Rectal smooth muscle tissue (tissue), 1 donor: Measurements from ENCODE around the gene CAMK1G.

Experiments used
- H3K27ac ChIP-seq: one replicate; pipeline ENCODE4 v1.7.0; 2013; ENCODE audit warnings: low read depth, low read length, inconsistent platforms
- H3K27me3 ChIP-seq: one replicate; pipeline ENCODE4 v1.7.0; 2013; ENCODE audit warnings: low read length; ENCODE audit not compliant: control insufficient read depth, insufficient read depth
- H3K36me3 ChIP-seq: one replicate; pipeline ENCODE4 v1.7.0; 2013; ENCODE audit warnings: low read length; ENCODE audit not compliant: control insufficient read depth, insufficient read depth
- H3K4me1 ChIP-seq: one replicate; pipeline ENCODE4 v1.7.0; 2013; ENCODE audit warnings: low read length; ENCODE audit not compliant: control insufficient read depth, insufficient read depth
- H3K4me3 ChIP-seq: one replicate; pipeline ENCODE4 v1.7.0; 2013; ENCODE audit warnings: low read length
- H3K9ac ChIP-seq: one replicate; pipeline ENCODE4 v1.7.0; 2013; ENCODE audit warnings: low read length

CAMK1G gene

DNA sequence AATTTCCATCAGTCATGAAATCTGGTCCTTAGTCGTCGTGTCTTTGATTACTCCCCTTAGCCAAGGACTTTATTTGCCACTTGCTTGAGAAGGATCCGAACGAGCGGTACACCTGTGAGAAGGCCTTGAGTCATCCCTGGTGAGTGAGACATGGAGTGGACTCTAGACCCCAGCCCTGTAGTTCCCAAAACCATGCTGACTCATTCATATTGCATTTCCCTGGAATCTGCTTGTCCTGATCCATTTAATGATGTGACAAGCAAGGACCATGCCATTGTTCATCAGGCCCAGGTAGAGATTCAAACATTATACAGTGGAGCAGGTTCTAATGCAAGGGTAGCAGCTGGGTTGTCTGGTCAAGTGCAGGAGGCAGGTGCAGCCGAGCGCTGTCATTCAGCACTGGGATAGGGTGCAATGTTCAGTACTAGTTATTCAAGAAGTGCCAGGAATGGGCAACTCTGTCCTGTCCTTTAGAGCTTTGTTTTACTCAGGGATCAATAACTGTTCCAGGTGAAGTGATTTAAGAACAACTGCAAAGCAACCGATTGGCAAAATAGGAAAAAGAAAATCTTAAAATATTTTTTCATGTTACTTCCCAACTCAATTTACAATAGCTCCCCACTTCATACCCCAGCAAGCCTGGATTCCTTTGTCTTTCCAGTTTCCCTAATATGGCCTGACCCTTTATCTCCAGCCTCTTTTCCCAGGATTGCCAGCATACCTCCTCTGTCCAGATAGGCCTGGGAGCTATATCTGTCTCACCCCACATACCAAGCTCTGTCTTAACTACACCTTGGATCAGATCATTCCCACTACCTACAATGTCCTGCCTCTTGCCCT, 26.5 kb downstream of the CAMK1G start:
- no peak overlapping the region for H3K9ac ChIP-seq
- no peaks in the 10 kb centered on the region for H3K4me1 ChIP-seq
- no peak overlapping the region for H3K27ac ChIP-seq
- no peaks in the 10 kb centered on the region for H3K36me3 ChIP-seq
- H3K27me3 ChIP-seq, result no peaks in the 10 kb centered on the region
- H3K4me3 ChIP-seq, result no peak overlapping the region

DNA sequence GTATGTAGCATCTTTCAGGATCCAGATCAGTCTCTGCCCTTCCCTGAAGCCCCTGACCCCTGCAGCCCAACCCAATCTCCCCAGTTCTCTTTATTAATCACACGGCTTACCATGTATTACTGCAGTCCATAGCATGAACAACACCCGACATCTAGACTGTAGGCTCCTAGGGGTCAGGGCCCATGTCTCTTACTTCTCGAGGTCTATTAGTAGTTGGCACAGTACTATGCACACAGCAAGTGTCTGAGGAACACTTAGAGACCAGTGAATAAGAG, 27.1 kb downstream of the CAMK1G start:
- H3K9ac ChIP-seq, result no peak overlapping the region
- no peaks in the 10 kb centered on the region for H3K27me3 ChIP-seq
- no peaks in the 10 kb centered on the region for H3K36me3 ChIP-seq
- no peaks in the 10 kb centered on the region for H3K4me1 ChIP-seq
- H3K4me3 ChIP-seq, result no peak overlapping the region
- H3K27ac ChIP-seq, result no peak overlapping the region

DNA sequence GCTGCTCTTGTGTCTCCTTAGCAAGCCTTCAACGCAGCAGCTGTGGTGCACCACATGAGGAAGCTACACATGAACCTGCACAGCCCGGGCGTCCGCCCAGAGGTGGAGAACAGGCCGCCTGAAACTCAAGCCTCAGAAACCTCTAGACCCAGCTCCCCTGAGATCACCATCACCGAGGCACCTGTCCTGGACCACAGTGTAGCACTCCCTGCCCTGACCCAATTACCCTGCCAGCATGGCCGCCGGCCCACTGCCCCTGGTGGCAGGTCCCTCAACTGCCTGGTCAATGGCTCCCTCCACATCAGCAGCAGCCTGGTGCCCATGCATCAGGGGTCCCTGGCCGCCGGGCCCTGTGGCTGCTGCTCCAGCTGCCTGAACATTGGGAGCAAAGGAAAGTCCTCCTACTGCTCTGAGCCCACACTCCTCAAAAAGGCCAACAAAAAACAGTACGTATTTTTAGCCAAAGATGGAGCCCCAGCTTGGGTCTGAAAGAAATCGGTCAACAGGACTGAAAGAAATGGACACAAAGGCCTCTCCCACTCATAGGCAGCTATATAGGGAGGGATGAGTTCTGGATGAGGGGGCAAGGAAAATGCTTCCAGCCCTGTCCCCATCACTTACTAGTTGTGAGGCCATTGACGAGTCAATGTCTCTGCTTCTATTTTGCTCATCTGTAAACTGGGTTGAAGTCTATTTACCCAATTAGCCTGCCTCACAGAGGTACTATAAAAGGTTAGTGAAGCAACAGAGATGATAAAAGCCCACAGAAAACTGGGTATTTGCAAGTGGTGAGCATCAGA, 28.5 kb downstream of the CAMK1G start:
- Histone ChIP-seq H3K4me1 (no peaks in the 10 kb centered on the region), H3K4me3 (no peak overlapping the region), H3K9ac (no peak overlapping the region), H3K27ac (no peak overlapping the region), H3K27me3 (no peaks in the 10 kb centered on the region), H3K36me3 (no peaks in the 10 kb centered on the region)

DNA sequence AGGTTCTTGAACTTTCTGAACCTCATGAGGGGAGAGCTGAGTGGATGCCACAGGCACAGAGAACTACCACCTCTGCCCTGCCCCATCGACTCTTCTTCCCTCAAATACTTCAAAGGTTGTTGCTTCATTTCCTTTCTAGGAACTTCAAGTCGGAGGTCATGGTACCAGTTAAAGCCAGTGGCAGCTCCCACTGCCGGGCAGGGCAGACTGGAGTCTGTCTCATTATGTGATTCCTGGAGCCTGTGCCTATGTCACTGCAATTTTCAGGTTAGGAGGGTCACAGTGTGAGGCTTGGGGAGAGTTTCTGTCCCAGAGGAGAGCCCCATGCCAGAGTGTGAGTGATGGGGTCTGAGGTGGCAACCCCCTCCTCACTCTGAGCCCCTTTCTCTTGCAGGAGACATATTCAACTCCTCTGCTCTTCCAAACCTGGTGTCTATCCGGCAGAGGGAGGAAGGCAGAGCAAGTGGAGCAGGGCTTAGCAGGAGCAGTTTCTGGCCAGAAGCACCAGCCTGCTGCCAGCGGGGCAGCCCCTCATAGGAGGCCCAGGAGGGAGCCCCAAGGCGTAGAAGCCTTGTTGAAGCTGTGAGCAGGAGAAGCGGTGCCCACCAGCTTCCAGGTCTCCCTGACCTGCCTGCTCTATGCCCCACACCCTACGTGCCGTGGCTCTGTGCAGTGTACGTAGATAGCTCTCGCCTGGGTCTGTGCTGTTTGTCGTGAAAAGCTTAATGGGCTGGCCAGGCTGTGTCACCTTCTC, 29.3 kb downstream of the CAMK1G start:
- Histone ChIP-seq H3K4me1 (no peaks in the 10 kb centered on the region), H3K27me3 (no peaks in the 10 kb centered on the region), H3K36me3 (no peaks in the 10 kb centered on the region), H3K27ac (no peak overlapping the region), H3K4me3 (no peak overlapping the region), H3K9ac (no peak overlapping the region)

DNA sequence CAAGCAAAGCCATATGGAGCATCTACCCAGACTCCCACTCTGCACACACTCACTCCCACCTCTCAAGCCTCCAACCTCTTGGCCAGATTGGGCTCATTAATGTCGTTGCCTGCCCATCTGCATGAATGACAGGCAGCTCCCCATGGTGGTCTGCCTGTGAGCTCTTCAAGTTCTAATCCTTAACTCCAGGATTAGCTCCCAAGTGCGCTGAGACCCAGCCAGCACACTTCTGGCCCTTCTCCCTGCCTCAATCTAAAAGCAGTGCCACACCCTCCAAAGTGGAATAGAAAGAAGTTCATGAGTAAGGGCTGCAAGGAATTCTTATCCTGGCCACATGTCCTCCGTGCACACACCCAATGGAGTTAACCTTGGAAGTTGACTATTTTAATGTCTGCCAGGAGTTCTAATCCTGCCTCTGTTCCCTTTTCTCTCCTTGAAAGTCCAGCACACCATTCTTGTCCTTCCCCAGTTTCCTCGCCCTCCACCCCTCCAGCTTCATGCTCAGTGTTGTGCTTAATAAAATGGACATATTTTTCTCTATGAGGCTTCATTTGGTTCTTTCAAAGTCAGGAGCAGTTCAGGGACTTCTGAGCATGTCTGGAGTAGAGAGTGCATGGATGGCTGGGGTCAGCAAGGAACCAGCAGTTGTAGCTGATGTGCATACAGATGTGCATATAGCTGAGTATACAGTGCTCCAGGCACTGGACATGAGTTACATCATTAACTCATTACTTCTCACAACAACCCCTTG, 30.1 kb downstream of the CAMK1G start:
- no peaks in the 10 kb centered on the region for H3K36me3 ChIP-seq
- H3K9ac ChIP-seq, result no peak overlapping the region
- H3K4me1 ChIP-seq, result no peaks in the 10 kb centered on the region
- H3K27ac ChIP-seq, result no peak overlapping the region
- H3K27me3 ChIP-seq, result no peaks in the 10 kb centered on the region
- H3K4me3 ChIP-seq, result no peak overlapping the region

DNA sequence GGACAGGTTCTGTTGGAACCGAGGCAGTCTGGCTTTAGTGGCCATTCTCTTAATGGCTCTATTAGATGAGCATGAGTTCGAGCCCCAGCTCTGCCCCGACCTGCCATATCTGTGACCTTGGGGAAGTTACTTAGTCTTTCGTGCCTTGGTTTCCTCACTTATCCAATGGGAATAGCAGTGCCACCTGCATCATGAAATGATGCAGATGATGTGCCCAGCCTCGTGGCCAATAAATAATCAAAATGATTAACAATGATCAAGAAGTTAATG, 30.6 kb downstream of the CAMK1G start:
- no peak overlapping the region for H3K9ac ChIP-seq
- H3K36me3 ChIP-seq, result no peaks in the 10 kb centered on the region
- no peaks in the 10 kb centered on the region for H3K27me3 ChIP-seq
- H3K27ac ChIP-seq, result no peak overlapping the region
- no peaks in the 10 kb centered on the region for H3K4me1 ChIP-seq
- H3K4me3 ChIP-seq, result no peak overlapping the region

DNA sequence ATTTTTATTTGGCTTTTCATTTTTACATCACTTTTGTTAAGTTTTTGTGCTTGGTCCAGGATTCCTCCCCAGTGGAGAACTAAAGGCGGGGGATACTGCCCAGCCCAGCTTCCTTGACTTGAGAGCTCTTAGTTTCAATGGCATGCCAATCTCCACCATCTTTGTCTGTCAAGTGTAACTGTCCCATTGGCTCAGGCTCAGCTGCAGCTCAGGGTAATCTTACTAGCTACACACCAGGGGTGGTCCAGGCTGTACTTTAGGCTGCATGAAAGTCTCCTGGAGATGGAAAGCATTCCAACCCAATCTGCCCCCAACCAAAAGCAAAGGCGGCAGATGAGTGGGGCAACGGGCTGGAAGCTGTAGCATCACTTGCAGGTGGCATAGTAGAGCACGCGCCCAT, 31.4 kb downstream of the CAMK1G start:
- H3K27ac ChIP-seq, result no peak overlapping the region
- no peaks in the 10 kb centered on the region for H3K4me1 ChIP-seq
- no peak overlapping the region for H3K4me3 ChIP-seq
- no peaks in the 10 kb centered on the region for H3K36me3 ChIP-seq
- no peak overlapping the region for H3K9ac ChIP-seq
- no peaks in the 10 kb centered on the region for H3K27me3 ChIP-seq

DNA sequence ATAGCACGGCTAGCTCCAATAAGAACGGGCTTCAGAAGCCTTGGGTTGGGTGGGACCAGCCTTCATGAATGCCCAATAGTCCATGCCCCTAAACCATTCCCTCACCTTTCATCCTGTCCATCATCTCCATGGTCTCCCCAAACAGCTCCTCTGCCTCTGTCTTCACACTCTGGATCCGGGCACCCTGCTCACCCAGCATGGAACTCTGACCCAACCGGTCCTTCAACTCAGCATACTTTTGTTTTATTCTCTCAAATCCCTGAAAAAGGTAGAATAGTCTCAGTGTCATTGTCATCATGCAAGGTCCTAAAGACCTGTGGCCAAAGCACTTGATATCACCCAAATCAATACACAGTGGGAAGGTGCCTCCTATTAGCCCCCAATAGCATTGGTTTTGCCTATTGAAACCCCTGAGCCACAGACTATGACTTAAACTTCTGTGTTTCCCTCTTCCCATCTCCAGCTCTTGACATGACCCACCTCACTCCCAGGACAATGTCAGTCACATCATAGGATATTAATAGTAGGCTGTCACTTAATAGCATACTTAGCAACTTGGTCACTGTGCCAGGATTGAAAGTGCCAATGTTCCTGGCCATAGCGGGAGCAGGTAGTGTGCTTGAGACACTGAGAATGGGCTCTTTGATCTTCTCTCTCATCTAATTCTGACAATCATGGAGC, 33.0 kb downstream of the CAMK1G start:
- Histone ChIP-seq H3K9ac (no peak overlapping the region), H3K27me3 (no peaks in the 10 kb centered on the region), H3K36me3 (no peaks in the 10 kb centered on the region), H3K27ac (no peak overlapping the region), H3K4me3 (no peak overlapping the region), H3K4me1 (no peaks in the 10 kb centered on the region)

DNA sequence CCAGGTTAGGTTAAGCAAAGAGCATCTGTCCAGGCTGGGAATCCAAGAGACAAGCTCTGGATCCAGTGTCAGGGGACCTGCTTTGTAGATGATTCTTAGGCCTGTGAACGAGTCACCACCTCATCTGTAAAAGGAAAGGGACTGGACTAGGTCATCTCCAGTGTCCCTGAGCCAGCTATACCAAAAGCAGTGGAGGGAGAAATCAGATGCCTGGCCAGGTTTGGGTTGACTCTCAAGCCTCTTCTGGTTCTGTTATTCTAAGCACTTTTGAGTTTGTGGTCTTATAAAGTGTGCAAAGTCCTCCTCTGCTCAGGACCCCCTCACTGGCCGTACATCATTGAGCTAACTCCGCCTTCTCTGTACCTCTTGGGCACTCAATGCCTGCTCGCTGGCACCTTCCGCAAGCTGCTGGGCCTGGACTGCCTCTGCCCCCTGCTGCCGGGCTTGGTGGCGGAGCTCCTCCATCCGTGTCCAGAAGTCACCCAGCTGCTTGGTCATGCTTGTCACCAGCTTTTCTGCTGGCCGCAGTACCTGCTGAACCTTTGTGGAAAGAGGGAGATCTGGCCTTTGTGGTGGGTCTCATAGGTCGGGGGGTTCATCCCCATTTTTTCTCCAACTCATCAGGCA, 33.6 kb downstream of the CAMK1G start:
- no peaks in the 10 kb centered on the region for H3K4me1 ChIP-seq
- H3K27me3 ChIP-seq, result no peaks in the 10 kb centered on the region
- H3K36me3 ChIP-seq, result no peaks in the 10 kb centered on the region
- no peak overlapping the region for H3K4me3 ChIP-seq
- no peak overlapping the region for H3K27ac ChIP-seq
- no peak overlapping the region for H3K9ac ChIP-seq

DNA sequence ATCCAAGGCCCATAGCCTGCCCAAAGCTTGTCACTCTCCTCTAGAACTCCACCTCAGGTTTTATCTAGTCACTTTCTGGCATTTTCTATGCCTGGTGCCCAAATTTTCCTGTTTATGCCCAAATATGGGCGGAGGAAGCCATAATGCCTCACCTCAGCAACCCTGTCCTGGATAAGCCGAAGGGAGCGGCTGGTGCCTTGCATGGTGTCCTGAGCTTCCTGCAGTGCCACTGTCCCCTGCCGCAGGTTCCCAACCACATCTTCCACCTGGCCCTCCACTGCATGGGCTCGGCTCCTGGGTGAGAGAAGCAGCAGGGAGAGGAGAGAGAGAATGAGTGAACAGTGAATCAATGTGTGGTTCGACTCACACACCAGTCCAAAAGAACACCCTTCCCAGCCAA, 34.2 kb downstream of the CAMK1G start:
- Histone ChIP-seq H3K36me3 (no peaks in the 10 kb centered on the region), H3K4me1 (no peaks in the 10 kb centered on the region), H3K27me3 (no peaks in the 10 kb centered on the region), H3K4me3 (no peak overlapping the region), H3K9ac (no peak overlapping the region), H3K27ac (no peak overlapping the region)

DNA sequence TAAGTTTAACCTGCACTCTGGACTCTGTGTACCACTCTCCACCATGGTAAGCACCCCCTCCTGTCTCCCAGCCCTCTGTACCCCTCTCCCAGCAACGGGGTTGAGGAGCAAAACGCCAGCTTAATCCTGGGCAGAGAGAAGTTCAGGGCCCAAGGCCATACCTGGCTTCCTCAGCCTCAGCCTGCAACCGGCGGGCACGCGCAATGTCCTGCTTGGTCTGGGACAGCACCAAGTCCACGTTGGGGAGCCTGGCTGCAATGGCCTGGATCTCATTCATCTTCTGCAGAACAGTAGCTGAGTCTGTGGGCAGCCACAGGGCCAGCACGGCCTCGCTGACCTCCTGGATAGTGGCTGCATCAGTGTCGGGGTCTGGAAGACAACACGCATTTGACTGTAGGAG, 34.8 kb downstream of the CAMK1G start:
- no peak overlapping the region for H3K27ac ChIP-seq
- no peaks in the 10 kb centered on the region for H3K36me3 ChIP-seq

More for the DNA sequence above, 34.8 kb downstream of the CAMK1G start:
- Histone ChIP-seq H3K4me1 (no peaks in the 10 kb centered on the region), H3K4me3 (no peak overlapping the region), H3K27me3 (no peaks in the 10 kb centered on the region), H3K9ac (no peak overlapping the region)
